K562 (cell line): ENCODE results near the gene OPCML. TPM values are rescaled to one million over a fixed set of nuclear protein-coding genes. Genes with fewer than 3 reads are reported as not detected.

Experiments used
- ATAC-seq: fragments of 200-7000 bp; cut with Tn5 transposase; 3 replicates; pipeline ENCODE4 v1.9.1; 2020; ENCODE audit warnings: moderate library complexity
- BruUV-seq: library from RNA; stranded (reverse); fragments of 400-500 nt; replicated peaks from 2 replicates; lab custom pipeline; 2021; lab: Mats Ljungman, UMichigan
- CTCF ChIA-PET: fragments of 300-600 bp; formaldehyde crosslinking; extraction: SDS; loops from one replicate; lab custom pipeline; 2021; ENCODE audit warnings: low intra/inter-chr PET ratio; lab: Yijun Ruan, JAX
- POLR2A ChIA-PET: fragments of 300-600, 350-650 bp; sonication (Branson Sonifier 250); formaldehyde crosslinking; extraction: SDS; loops from one replicate; lab custom pipeline; 2021; ENCODE audit warnings: antibody characterized with exemption, inconsistent platforms; lab: Yijun Ruan, JAX
- DNase-seq, 4 experiments: peaks; one replicate each; pipeline versions ENCODE4 v3.0.0 to v3.0.0-alpha.2; 2011 to 2018; ENCODE audit warnings: low spot score in 3 of 4, mixed read lengths in 3 of 4; ENCODE audit errors: extremely low read depth in 1 of 4
- FAIRE-seq: peaks from 2 replicates; lab custom pipeline; 2011; peaks lifted over from hg19 to GRCh38; lab: Jason Lieb, UNC
- H2AFZ ChIP-seq: 2 replicates; pipeline ENCODE4 v1.6.0; 2011; ENCODE audit warnings: low read depth, low read length, control low read depth, inconsistent platforms
- H3K27ac ChIP-seq: fragments of 200-600 bp; 3 replicates; pipeline ENCODE4 v1.8.0; 2011; ENCODE audit warnings: low read depth, mild to moderate bottlenecking, control low read depth, inconsistent platforms, low read length, moderate library complexity, mixed read lengths; ENCODE audit errors: extremely low read depth
- H3K27me3 ChIP-seq, 2 experiments: fragments of 300-600 bp in 1 of 2; 2 replicates in 1 of 2; 3 replicates in 1 of 2; pipeline versions ENCODE4 v1.6.0 to v1.8.0; 2011; ENCODE audit warnings: inconsistent platforms in 2 of 2, low read length in 2 of 2, mild to moderate bottlenecking in 1 of 2, mixed read lengths in 1 of 2, moderate library complexity in 1 of 2; ENCODE audit not compliant: control insufficient read depth in 2 of 2, insufficient read depth in 2 of 2
- H3K36me3 ChIP-seq: fragments of 300-600 bp; 3 replicates; pipeline ENCODE4 v1.8.0; 2011; ENCODE audit warnings: mild to moderate bottlenecking, low read length, inconsistent platforms; ENCODE audit not compliant: control insufficient read depth, insufficient read depth
- H3K4me1 ChIP-seq, 2 experiments: fragments of 200-600 bp in 1 of 2; replicated peaks in 1 of 2; 2 replicates in 1 of 2; 3 replicates in 1 of 2; pipeline versions ENCODE4 v1.5.1 to v1.8.0; 2011; ENCODE audit warnings: inconsistent platforms in 2 of 2, low read length in 2 of 2, mild to moderate bottlenecking in 1 of 2, mixed read lengths in 1 of 2, moderate library complexity in 1 of 2; ENCODE audit not compliant: control insufficient read depth in 2 of 2, insufficient read depth in 2 of 2
- H3K4me2 ChIP-seq: 2 replicates; pipeline ENCODE4 v1.6.1; 2011; ENCODE audit warnings: low read length, control low read depth, inconsistent platforms, mixed read lengths; ENCODE audit not compliant: insufficient read depth
- H3K4me3 ChIP-seq: fragments of 200-600 bp; sonication (generic), shearing (Covaris generic); 2 replicates; pipeline ENCODE4 v1.5.1; 2016; ENCODE audit warnings: control low read depth, inconsistent platforms
- H3K79me2 ChIP-seq: fragments of 200-600 bp; 3 replicates; pipeline ENCODE4 v1.8.0; 2011; ENCODE audit warnings: low read length, inconsistent platforms; ENCODE audit not compliant: control insufficient read depth, insufficient read depth
- H3K9ac ChIP-seq, 2 experiments: 2 replicates each; pipeline versions ENCODE4 v1.6.0 to v1.6.1; 2011; ENCODE audit warnings: low read depth in 2 of 2, low read length in 2 of 2, control low read depth in 1 of 2, inconsistent platforms in 1 of 2, mild to moderate bottlenecking in 1 of 2, mixed read lengths in 1 of 2; ENCODE audit not compliant: insufficient read depth in 1 of 2
- H3K9me1 ChIP-seq: one replicate; pipeline ENCODE4 v1.6.0; 2011; ENCODE audit warnings: inconsistent platforms, mild to moderate bottlenecking, low read length, moderate library complexity; ENCODE audit not compliant: control insufficient read depth, insufficient read depth
- H3K9me3 ChIP-seq: replicated peaks from 2 replicates; pipeline ENCODE4 v1.5.1; 2011; ENCODE audit warnings: low read depth, low read length, inconsistent platforms; ENCODE audit not compliant: control insufficient read depth, insufficient read depth
- H4K20me1 ChIP-seq: replicated peaks from 2 replicates; pipeline ENCODE4 v1.6.1; 2011; ENCODE audit warnings: low read length, inconsistent platforms, mixed read lengths; ENCODE audit not compliant: control insufficient read depth, insufficient read depth
- CBX3 ChIP-seq, 2 experiments: IDR thresholded peaks; 1 replicate in 1 of 2; 2 replicates in 1 of 2; pipeline ENCODE4 v1.6.1; 2012; ENCODE audit warnings: inconsistent platforms in 2 of 2, low read length in 2 of 2, borderline replicate concordance in 1 of 2, control low read depth in 1 of 2
- CHD2 ChIP-seq: IDR thresholded peaks from 2 replicates; pipeline ENCODE4 v1.6.1; 2011; ENCODE audit warnings: low read depth, low read length
- CHD4 ChIP-seq: fragments of 200-600 bp; sonication (generic); IDR thresholded peaks from 3 replicates; pipeline ENCODE4 v1.6.1; 2012; ENCODE audit warnings: low read depth, mild to moderate bottlenecking, mixed read lengths, low read length, inconsistent platforms; ENCODE audit not compliant: insufficient read depth, insufficient replicate concordance, poor library complexity, severe bottlenecking
- FOXK1 ChIP-seq: sonication (generic); formaldehyde crosslinking; IDR thresholded peaks from 2 replicates; pipeline ENCODE4 v1.8.0; 2022; ENCODE audit warnings: missing genetic modification reagents, mild to moderate bottlenecking, borderline replicate concordance
- HCFC1 ChIP-seq: IDR thresholded peaks from 2 replicates; pipeline ENCODE4 v1.6.1; 2012; ENCODE audit warnings: low read depth, low read length, improper control_type of control experiment
- NRF1 ChIP-seq, 2 experiments: fragments of 450-650 bp; IDR thresholded peaks in 1 of 2; conservative IDR thresholded peaks in 1 of 2; 2 replicates each; pipeline ENCODE4 v1.6.1; 2014; ENCODE audit warnings: mild to moderate bottlenecking in 2 of 2
- SMARCA5 ChIP-seq: fragments of 450-650 bp; IDR thresholded peaks from 2 replicates; pipeline ENCODE4 v1.6.1; 2016
- ZBED1 ChIP-seq: IDR thresholded peaks from 2 replicates; pipeline ENCODE4 v1.6.1; 2014
- ZNF212 ChIP-seq: fragments of 450-650 bp; formaldehyde crosslinking; IDR thresholded peaks from 2 replicates; pipeline ENCODE4 v1.4.0; 2020; ENCODE audit warnings: mild to moderate bottlenecking
- ZNF263 ChIP-seq: sonication (generic); formaldehyde crosslinking; IDR thresholded peaks from 2 replicates; pipeline ENCODE4 v1.8.0; 2022; ENCODE audit warnings: mild to moderate bottlenecking, missing genetic modification reagents, borderline replicate concordance
- WGBS: fragments of 100-300 bp; shearing (Covaris generic); methylation state at CpG from one replicate; pipeline ENCODE4 v1.1.6; 2016; ENCODE audit warnings: low coverage, mixed read lengths; ENCODE audit not compliant: insufficient coverage; ENCODE audit errors: missing lambda C conversion rate; 5-methylcytosine and 5-hydroxymethylcytosine counted together
- in situ Hi-C: fragments of 300-500 bp; cut with MboI; formaldehyde crosslinking; loops from 4 replicates; pipeline ENCODE4 v1.15.0; 2018; ENCODE audit warnings: inconsistent platforms, mixed read lengths
- intact Hi-C: fragments of 100-400 bp; cut with micrococcal nuclease; formaldehyde crosslinking; loops from 2 replicates; pipeline ENCODE4 v1.14.2; 2022
- polyA plus RNA-seq, 8 experiments: library from polyadenylated mRNA; depleted of rRNA in 4 of 8; stranded (reverse) in 5 of 8; unstranded in 3 of 8; fragments of >200 nt; fragmentation: Nextera tagmentation in 2 of 8; fragmentation: Illumina TruSeq in 1 of 8; extraction: Ambion mirVana in 2 of 8; extraction: Trizol in 1 of 8; gene quantifications; 2 replicates each; pipeline versions ENCODE4 v1.2.1 to v1.2.3, GENCODE V29; 2011 to 2014; ENCODE audit warnings: inconsistent platforms in 1 of 8, missing spikeins in 1 of 8
- total RNA-seq, 7 experiments: library from RNA; depleted of rRNA in 6 of 7; stranded (reverse); fragments of >200 nt in 6 of 7; fragmentation: Illumina TruSeq in 2 of 7; extraction: Trizol in 2 of 7; gene quantifications; 2 replicates each; pipeline versions ENCODE4 v1.2.1 to v1.2.3, GENCODE V29; 2011 to 2021; ENCODE audit warnings: low replicate concordance in 1 of 7
- TF ChIP-seq, protein P1 (sequence below): fragments of 450-650 bp; IDR thresholded peaks from 2 replicates; pipeline ENCODE4 v1.6.1; 2018; ENCODE audit warnings: mild to moderate bottlenecking, low read depth; ENCODE audit not compliant: partially characterized antibody

The OPCML gene
- total and polyA plus RNA-seq, 9 of the 15 experiments (the other 6 are each of a cell fraction or from before 2014, with no cell fraction given) = not detected

DNA sequence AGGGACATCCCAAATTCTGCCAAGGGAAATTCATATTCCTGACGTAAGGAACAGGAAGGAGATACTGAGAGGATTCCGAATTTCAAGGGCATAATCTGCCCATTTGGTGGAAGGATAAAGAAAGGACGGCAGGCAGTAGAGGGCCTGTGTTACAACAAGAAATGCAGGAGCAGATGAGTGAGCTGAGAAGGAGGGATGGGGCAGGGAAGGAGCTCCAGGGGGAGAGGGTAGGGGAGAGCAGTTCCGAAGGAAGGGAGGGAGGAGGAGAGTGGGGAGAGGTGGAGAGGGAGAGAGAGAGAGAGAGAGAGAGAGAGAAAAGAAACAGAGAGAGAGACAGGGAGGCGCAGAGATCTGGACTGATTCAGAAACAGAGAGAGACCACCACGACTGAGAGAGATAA is 843 bp downstream of the OPCML start:
- in situ Hi-C loops (no loop called here), intact Hi-C loops (no loop called here)
- ATAC-seq (no peak), DNase-seq (no peak), FAIRE-seq (no peak)
- Histone ChIP-seq H3K9me1 (no peaks in the 10 kb centered on the region), H3K4me3 (no peak overlapping the region), H4K20me1 (no peaks in the 10 kb centered on the region), H3K4me1 (no peaks in the 10 kb centered on the region), H3K4me2 (no peak overlapping the region), H3K9ac (no peak overlapping the region), H3K27me3 (no peaks in the 10 kb centered on the region), H3K79me2 (no peaks in the 10 kb centered on the region), H2AFZ (no peak overlapping the region), H3K36me3 (no peaks in the 10 kb centered on the region), H3K9me3 (no peaks in the 10 kb centered on the region), H3K27ac (no peak overlapping the region)
- 0% methylated on average over 5 of the region's 6 CpGs for WGBS
- CTCF ChIA-PET = no interaction called here
- POLR2A ChIA-PET = no interaction called here
- TF ChIP-seq ZNF263 = no peak
- no peak for TF ChIP-seq ZNF212 (CRISPR knock-in tag)
- TF ChIP-seq HCFC1 = no peak
- no peak for TF ChIP-seq CBX3 (IDR thresholded peaks at IDR 0.05; ENCODE audit: borderline replicate concordance in 1 of 2, low read length in 2 of 2)
- no TSS peak for BruUV-seq

DNA sequence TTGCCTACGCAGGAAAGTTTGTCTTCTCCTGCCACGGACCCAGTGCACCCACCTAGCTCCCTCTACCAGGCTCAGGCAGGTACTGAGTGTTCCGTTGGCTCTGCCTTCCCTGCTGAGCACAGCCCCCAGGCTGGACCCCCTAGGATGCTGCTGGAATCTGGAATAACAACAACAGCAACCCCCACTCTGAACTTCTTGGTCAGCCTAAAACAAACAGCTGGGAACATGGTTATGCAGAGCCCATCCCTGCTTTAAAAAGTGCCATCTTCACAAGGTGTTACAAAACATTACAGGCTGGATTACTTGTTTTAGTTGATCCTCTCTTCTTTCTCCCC is 1.8 kb downstream of the OPCML start:
- Histone ChIP-seq H3K9ac (no peak overlapping the region), H3K79me2 (no peaks in the 10 kb centered on the region), H3K9me3 (no peaks in the 10 kb centered on the region), H3K36me3 (no peaks in the 10 kb centered on the region), H3K4me1 (no peaks in the 10 kb centered on the region), H2AFZ (no peak overlapping the region), H3K4me3 (no peak overlapping the region), H3K27ac (no peak overlapping the region), H4K20me1 (no peaks in the 10 kb centered on the region), H3K4me2 (no peak overlapping the region), H3K9me1 (no peaks in the 10 kb centered on the region), H3K27me3 (no peaks in the 10 kb centered on the region)
- TF ChIP-seq ZBED1 = no peak
- no peak for TF ChIP-seq FOXK1 (CRISPR knock-in tag)
- TF ChIP-seq SMARCA5 = no peak
- no peak for TF ChIP-seq CHD4
- no peak for TF ChIP-seq CHD2
- TF ChIP-seq, protein P1, sequence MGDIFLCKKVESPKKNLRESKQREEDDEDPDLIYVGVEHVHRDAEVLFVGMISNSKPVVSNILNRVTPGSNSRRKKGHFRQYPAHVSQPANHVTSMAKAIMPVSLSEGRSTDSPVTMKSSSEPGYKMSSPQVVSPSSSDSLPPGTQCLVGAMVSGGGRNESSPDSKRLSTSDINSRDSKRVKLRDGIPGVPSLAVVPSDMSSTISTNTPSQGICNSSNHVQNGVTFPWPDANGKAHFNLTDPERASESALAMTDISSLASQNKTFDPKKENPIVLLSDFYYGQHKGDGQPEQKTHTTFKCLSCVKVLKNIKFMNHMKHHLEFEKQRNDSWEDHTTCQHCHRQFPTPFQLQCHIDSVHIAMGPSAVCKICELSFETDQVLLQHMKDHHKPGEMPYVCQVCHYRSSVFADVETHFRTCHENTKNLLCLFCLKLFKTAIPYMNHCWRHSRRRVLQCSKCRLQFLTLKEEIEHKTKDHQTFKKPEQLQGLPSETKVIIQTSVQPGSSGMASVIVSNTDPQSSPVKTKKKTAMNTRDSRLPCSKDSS = no peak
- no peak for TF ChIP-seq NRF1 (conservative IDR thresholded peaks at IDR 0.05 in 1 of 2, IDR thresholded peaks at IDR 0.05 in 1 of 2)
- DNase-seq (no peak), FAIRE-seq (no peak), ATAC-seq (no peak)
- WGBS = 0% methylated on average over 3 of the region's 3 CpGs
- intact Hi-C loops = no loop called here
- CTCF ChIA-PET = no interaction called here
- POLR2A ChIA-PET = no interaction called here
- no TSS peak for BruUV-seq
- in situ Hi-C loops = no loop called here
